Left lung (tissue), 10 donors: Measurements from ENCODE around the gene TSR3. TPM values are rescaled to one million over a fixed set of nuclear protein-coding genes. Genes with fewer than 3 reads are reported as not detected.

Source experiments
- ATAC-seq: fragments of 200-7000 bp; cut with Tn5 transposase; one replicate; pipeline ENCODE4 v1.9.1; 2020; ENCODE audit warnings: moderate library complexity
- DNase-seq, 4 donors: peaks; one replicate each; pipeline ENCODE4 v3.0.0-alpha.2; 2013 to 2020
- H3K27ac ChIP-seq, 2 donors: fragments of 200-600 bp; sonication (generic) in 1 of 2; one replicate each; pipeline versions ENCODE4 v1.5.0 to v1.8.0; 2020 to 2021
- H3K27me3 ChIP-seq, 2 donors: fragments of 200-600 bp; sonication (generic) in 1 of 2; one replicate each; pipeline versions ENCODE4 v1.5.0 to v1.8.0; 2020 to 2021
- H3K36me3 ChIP-seq, 2 donors: fragments of 200-600 bp; sonication (generic) in 1 of 2; one replicate each; pipeline versions ENCODE4 v1.5.0 to v1.8.0; 2020 to 2021
- H3K4me1 ChIP-seq, 2 donors: fragments of 200-600 bp; one replicate each; pipeline ENCODE4 v1.8.0; 2021
- H3K4me3 ChIP-seq, 2 donors: fragments of 200-600 bp; sonication (generic) in 1 of 2; one replicate each; pipeline versions ENCODE4 v1.5.0 to v1.8.0; 2020 to 2021; ENCODE audit warnings: mild to moderate bottlenecking in 1 of 2
- H3K9me3 ChIP-seq, 2 donors: fragments of 200-600 bp; sonication (generic) in 1 of 2; one replicate each; pipeline versions ENCODE4 v1.5.0 to v1.8.0; 2020 to 2021
- CTCF ChIP-seq, 2 donors: fragments of 200-600 bp; sonication (generic) in 1 of 2; IDR thresholded peaks; one replicate each; pipeline versions ENCODE4 v1.5.0 to v1.8.0; 2021; ENCODE audit warnings: antibody characterized with exemption in 2 of 2
- intact Hi-C, 2 donors: fragments of 100-400 bp; cut with DNase I; formaldehyde crosslinking; loops; one replicate each; pipeline versions ENCODE4 v1.11.2 to v1.14.2; 2022
- polyA plus RNA-seq, 6 donors: library from polyadenylated mRNA; unstranded; fragments of 120-200 nt; gene quantifications; one replicate each; pipeline ENCODE4 v1.2.1, GENCODE V29; 2013; ENCODE audit not compliant: insufficient read length in 6 of 6
- total RNA-seq, 2 donors: library from RNA; stranded (reverse); fragmentation: NEBNext Ultra II Directional; extraction: Animal tissue kit (Norgen Biotek cat#: 25700); gene quantifications; one replicate each; pipeline ENCODE4 v1.2.1, GENCODE V29; 2021
- donor health status: DM: no; HTN: yes; CAD: no.
- donor health status: DM: no; HTN: no; CAD: no.

TSR3 gene
- total and polyA plus RNA-seq, 8 donors, result 33.6 to 57.0 (median 45.9) TPM

- TF ChIP-seq CTCF (IDR thresholded peaks at IDR 0.05), result no peak
- peak in 1 of 4 donors; percentile 76 for DNase-seq
- intact Hi-C loops, result no loop called here
- Histone ChIP-seq H3K27ac (no peak overlapping the region), H3K4me1 (peaks cover 7 to 29% of the 10 kb centered on the region in 2 donors), H3K9me3 (no peaks in the 10 kb centered on the region), H3K4me3 (no peak overlapping the region), H3K36me3 (peaks cover 0 to 35% of the 10 kb centered on the region in 2 donors), H3K27me3 (no peaks in the 10 kb centered on the region)
- no peak for ATAC-seq
Observed at GRCh38 chr16:1345651-1346421, 5.8 kb downstream of the TSR3 start.

GRCh38 chr16:1345087-1345486, 6.6 kb downstream of the TSR3 start:
- Histone ChIP-seq H3K4me3 (no peak overlapping the region), H3K36me3 (peaks cover 0 to 29% of the 10 kb centered on the region in 2 donors), H3K4me1 (peaks cover 4 to 22% of the 10 kb centered on the region in 2 donors), H3K27ac (no peak overlapping the region), H3K9me3 (no peaks in the 10 kb centered on the region), H3K27me3 (no peaks in the 10 kb centered on the region)
- no peak for TF ChIP-seq CTCF (IDR thresholded peaks at IDR 0.05)
- ATAC-seq, result no peak
- no peak for DNase-seq
- intact Hi-C loops, result no loop called here

GRCh38 chr16:1344499-1344898, 7.2 kb downstream of the TSR3 start:
- ATAC-seq, result no peak
- no peak for DNase-seq
- Histone ChIP-seq H3K4me3 (no peak overlapping the region), H3K4me1 (peaks cover 4 to 18% of the 10 kb centered on the region in 2 donors), H3K27me3 (no peaks in the 10 kb centered on the region), H3K27ac (no peak overlapping the region), H3K36me3 (peaks cover 0 to 23% of the 10 kb centered on the region in 2 donors), H3K9me3 (no peaks in the 10 kb centered on the region)
- intact Hi-C loops, result no loop called here
- no peak for TF ChIP-seq CTCF (IDR thresholded peaks at IDR 0.05)

- peaks cover 4 to 18% of the 10 kb centered on the region in 2 donors for H3K4me1 ChIP-seq
- peaks cover 0 to 14% of the 10 kb centered on the region in 2 donors for H3K36me3 ChIP-seq
- H3K27ac ChIP-seq, result no peak overlapping the region
- ATAC-seq (no peak), DNase-seq (peak in 1 of 4 donors; percentile 82)
- no peak for TF ChIP-seq CTCF (IDR thresholded peaks at IDR 0.05)
- H3K9me3 ChIP-seq, result no peaks in the 10 kb centered on the region
- H3K27me3 ChIP-seq, result no peaks in the 10 kb centered on the region
- intact Hi-C loops, result no loop called here
- peak overlapping the region; percentile 4 to 15 for H3K4me3 ChIP-seq
Observed at GRCh38 chr16:1343428-1344242, 8.0 kb downstream of the TSR3 start.
